Body of pancreas (tissue), 4 donors: ENCODE data around the gene OXTR.

Source experiments
- CTCF ChIP-seq, 7 experiments: fragments of 450-650 bp in 4 of 7; fragments of 200-600 bp in 3 of 7; sonication (generic) in 3 of 7; IDR thresholded peaks; one replicate each; pipeline ENCODE4 v1.5.1; 2016 to 2019; ENCODE audit warnings: antibody characterized with exemption in 7 of 7
- POLR2A ChIP-seq, 3 donors: fragments of 450-650 bp; IDR thresholded peaks; one replicate each; pipeline ENCODE4 v1.6.1; 2016; ENCODE audit warnings: antibody characterized with exemption in 3 of 3, mild to moderate bottlenecking in 2 of 3

DNA sequence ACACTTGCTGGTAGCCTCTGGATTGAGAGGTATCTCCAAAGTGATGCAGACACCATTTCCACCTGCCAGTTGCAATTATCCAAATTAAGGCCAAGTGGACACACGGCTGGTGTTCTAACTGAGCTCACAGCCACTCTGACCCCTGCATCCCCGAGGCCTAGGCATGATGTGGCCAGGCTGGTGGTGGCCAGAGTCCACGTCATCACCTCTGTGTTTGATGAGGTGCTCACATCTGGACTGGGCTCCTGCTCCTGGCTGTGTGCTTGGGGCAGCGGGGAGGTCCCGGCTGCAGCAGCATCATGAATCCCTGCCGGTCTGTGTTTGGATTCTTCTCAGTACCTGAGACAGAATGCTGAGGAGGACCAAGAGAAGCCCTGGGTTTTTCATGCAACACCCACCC, 4.9 kb downstream of the OXTR start:
- TF ChIP-seq CTCF (IDR thresholded peaks at IDR 0.05) (no peak), POLR2A (IDR thresholded peaks at IDR 0.05) (no peak)
